Placental epithelial cell (primary cell): ENCODE results near the gene ATXN1L. TPM values are rescaled to one million over a fixed set of nuclear protein-coding genes. Genes with fewer than 3 reads are reported as not detected.

Experiments used
- total RNA-seq: library from RNA; depleted of rRNA; stranded (reverse); fragments of >200 nt; gene quantifications from 2 replicates; pipeline ENCODE4 v1.2.3, GENCODE V29; 2012

ATXN1L gene
- total RNA-seq: 14.1 and 17.4 TPM in 2 replicates

GRCh38 chr16:71845639-71846430, at the start of gene ATXN1L:
ATXN1L (plus strand) TSS chr16:71845976; CDS start chr16:71849741, 3,765 bp downstream.

DNA sequence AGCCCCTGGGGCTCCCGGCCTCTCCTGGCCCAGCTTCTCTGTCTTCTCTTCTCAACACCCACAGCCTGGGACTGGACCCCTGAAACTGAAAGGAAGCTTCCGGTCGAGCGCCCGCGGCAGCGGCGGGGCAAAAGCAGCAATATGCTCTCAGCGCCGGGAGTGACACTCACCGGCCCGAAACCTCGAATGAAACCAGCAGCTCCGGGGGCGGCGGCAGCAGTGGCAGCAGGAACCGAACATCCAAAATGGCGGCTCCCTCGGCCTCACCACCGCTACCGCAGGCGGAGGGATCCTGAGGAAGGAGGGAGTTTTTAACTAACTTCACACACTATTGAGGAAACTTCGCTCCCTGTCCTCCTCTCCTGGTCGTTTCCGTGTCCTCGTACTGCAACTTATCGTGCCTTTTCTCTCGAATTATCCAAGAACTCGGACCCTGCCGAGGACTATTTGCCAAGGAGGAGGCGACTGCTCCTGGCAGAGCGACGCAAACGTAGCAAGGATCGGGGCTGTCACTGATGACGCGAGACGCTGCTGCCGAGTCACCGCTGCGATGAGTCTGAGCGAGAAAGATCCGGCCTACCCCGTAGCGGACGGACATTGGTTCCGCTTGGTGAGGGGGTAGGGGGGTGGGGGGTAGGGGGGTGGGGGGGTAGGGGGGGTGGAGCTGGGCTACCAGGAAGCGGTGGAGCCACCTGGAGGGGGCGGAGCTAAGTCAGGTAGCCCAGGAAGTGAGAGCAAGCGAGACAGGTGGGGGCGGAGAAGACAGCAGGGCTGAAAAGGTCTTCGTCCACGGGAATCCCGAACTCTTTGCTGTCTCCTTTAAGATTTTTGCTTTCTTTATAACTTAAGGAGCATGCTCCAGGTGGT, 37.0 kb upstream of the ATXN1L start, which contains the start of gene AP1G1:
AP1G1 (minus strand) TSS at position 242 of the 867 bp plus-strand sequence. CDS start 19,355 bp downstream, outside the sequence.

DNA sequence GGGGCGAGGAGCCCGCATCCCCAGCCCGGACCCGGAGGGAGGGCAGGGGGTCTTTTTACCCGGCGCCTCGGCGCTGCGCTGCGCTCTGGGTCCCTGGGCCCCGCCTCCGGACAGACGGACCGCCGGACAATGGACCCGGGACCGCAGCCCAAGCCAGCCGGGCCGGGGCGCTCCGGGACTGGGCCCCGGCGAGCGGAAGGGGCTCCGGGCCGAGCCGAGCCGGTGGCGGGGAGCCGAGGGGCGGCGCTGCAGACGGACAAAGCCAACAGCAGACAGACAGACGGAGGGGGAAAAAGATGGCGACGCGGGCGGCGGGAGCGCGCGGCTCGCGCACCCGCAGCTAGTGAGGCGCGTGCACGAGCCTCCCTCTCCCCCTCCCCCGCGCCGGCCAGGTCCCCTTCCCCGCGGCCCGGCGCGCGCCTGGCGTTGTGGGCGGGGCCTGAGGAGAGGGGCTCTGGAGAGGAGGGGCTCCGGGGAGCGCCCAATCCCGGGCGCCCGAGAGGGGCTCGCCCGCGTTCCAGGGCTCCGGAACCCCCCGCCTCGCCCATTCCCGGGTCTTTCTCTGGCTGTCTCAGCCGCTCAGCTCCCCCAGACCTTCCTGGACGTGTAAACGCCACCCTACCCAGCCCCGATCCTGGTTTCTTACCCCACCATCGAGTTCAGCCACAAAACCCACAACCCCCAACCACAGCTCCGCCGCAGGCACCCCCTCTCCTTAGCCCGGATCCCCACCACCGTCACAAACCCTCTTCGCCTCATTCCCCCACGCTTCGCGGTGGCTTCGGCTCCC, 38.3 kb downstream of the ATXN1L start, which contains the start of gene ZNF821:
ZNF821 (minus strand) TSS at position 334 of the 790 bp plus-strand sequence. CDS start 4,236 bp downstream, outside the sequence.

GRCh38 chr16:71894921-71895678, 49.3 kb downstream of the ATXN1L start, which contains the start of gene IST1:
IST1 (plus strand) TSS chr16:71895531; CDS start chr16:71915641, 20,110 bp downstream.

Other genes starting within 250 kb of the ATXN1L start
- 6.6 and 9.4 TPM in 2 replicates for gene MARVELD3, start 219.8 kb upstream of the ATXN1L start, total RNA-seq
- 3.5 and 5.6 TPM in 2 replicates for gene PHLPP2, start 121.3 kb upstream of the ATXN1L start, total RNA-seq
- gene AP1G1, start 37.1 kb upstream of the ATXN1L start, total RNA-seq: 95.4 and 139 TPM in 2 replicates
- gene ZNF821, start 38.2 kb downstream of the ATXN1L start, total RNA-seq: 7.4 and 12.2 TPM in 2 replicates
- 194 and 208 TPM in 2 replicates for gene IST1, start 49.6 kb downstream of the ATXN1L start, total RNA-seq
- under 0.01 TPM in 1 of 2 replicates, not detected in the other for gene PKD1L3, start 154.4 kb downstream of the ATXN1L start, total RNA-seq
- 0.79 and 3.7 TPM in 2 replicates for gene DHODH, start 162.8 kb downstream of the ATXN1L start, total RNA-seq
- gene HP, start 208.5 kb downstream of the ATXN1L start, total RNA-seq: not detected in 2 replicates
- not detected in 2 replicates for gene HPR, start 217.2 kb downstream of the ATXN1L start, total RNA-seq
- gene TXNL4B, start 247.6 kb downstream of the ATXN1L start, total RNA-seq: 5.2 and 9.8 TPM in 2 replicates
- gene DHX38, start 247.9 kb downstream of the ATXN1L start, total RNA-seq: 36.7 and 49.9 TPM in 2 replicates